Upper lobe of left lung (tissue), 6 donors: ENCODE results near the gene PLPP6. TPM values are rescaled to one million over a fixed set of nuclear protein-coding genes. Genes with fewer than 3 reads are reported as not detected.

ENCODE experiments used
- ATAC-seq, 2 donors: fragments of 200-7000 bp; cut with Tn5 transposase; one replicate each; pipeline ENCODE4 v1.9.1; 2022; ENCODE audit warnings: mild to moderate bottlenecking in 2 of 2, moderate library complexity in 2 of 2; ENCODE audit not compliant: low FRiP score in 2 of 2
- DNase-seq, 2 donors: peaks; one replicate each; pipeline ENCODE4 v3.0.0-alpha.2; 2019 to 2020
- H3K27ac ChIP-seq, 4 donors: fragments of 200-600 bp; sonication (generic); one replicate each; pipeline ENCODE4 v1.5.1; 2016 to 2019
- H3K27me3 ChIP-seq, 4 donors: fragments of 200-600 bp; sonication (generic); one replicate each; pipeline ENCODE4 v1.5.1; 2017 to 2019
- H3K36me3 ChIP-seq, 4 donors: fragments of 200-600 bp; sonication (generic); one replicate each; pipeline ENCODE4 v1.5.1; 2016 to 2019
- H3K4me1 ChIP-seq, 4 donors: fragments of 200-600 bp; sonication (generic); one replicate each; pipeline ENCODE4 v1.5.1; 2018 to 2019
- H3K4me3 ChIP-seq, 4 donors: fragments of 200-600 bp; sonication (generic); one replicate each; pipeline ENCODE4 v1.5.1; 2017 to 2019; ENCODE audit warnings: mild to moderate bottlenecking in 2 of 4, moderate library complexity in 1 of 4
- H3K9me3 ChIP-seq, 4 donors: fragments of 200-600 bp; sonication (generic); one replicate each; pipeline ENCODE4 v1.5.1; 2018 to 2019
- EP300 ChIP-seq, 4 donors: sonication (generic); formaldehyde crosslinking; IDR thresholded peaks; one replicate each; pipeline ENCODE4 v1.5.1; 2017; ENCODE audit warnings: antibody characterized with exemption in 4 of 4, control low read depth in 2 of 4
- POLR2A ChIP-seq, 4 donors: fragments of 450-650 bp; IDR thresholded peaks; one replicate each; pipeline ENCODE4 v1.5.1; 2016 to 2017; ENCODE audit warnings: antibody characterized with exemption in 4 of 4, mild to moderate bottlenecking in 2 of 4
- POLR2AphosphoS5 ChIP-seq, 2 donors: sonication (generic); formaldehyde crosslinking; IDR thresholded peaks; one replicate each; pipeline ENCODE4 v1.5.1; 2017; ENCODE audit warnings: antibody characterized with exemption in 2 of 2
- WGBS, 2 donors: methylation state at CpG; one replicate each; pipeline ENCODE4 v1.1.5; 2017 to 2018; 5-methylcytosine and 5-hydroxymethylcytosine counted together
- total RNA-seq, 6 donors: library from RNA; depleted of rRNA in 4 of 6; stranded (reverse); fragments of >200 nt in 4 of 6; gene quantifications; one replicate each; pipeline versions ENCODE4 v1.1.0 to v1.2.1, GENCODE V29; 2016 to 2021
- TF ChIP-seq, protein P1 (sequence below), 6 experiments: fragments of 450-650 bp in 4 of 6; fragments of 200-600 bp in 2 of 6; sonication (generic) in 2 of 6; IDR thresholded peaks; one replicate each; pipeline ENCODE4 v1.5.1; 2016 to 2019; ENCODE audit warnings: antibody characterized with exemption in 6 of 6
- donor health status: DM: no; HTN: no; CAD: no; lungs with moderate emphysema.
- donor health status: DM: no; HTN: yes; CAD: no; lungs with severe emphysema.

The PLPP6 gene
- total RNA-seq, 6 donors from 2014 or later: 2.1 to 7.6 (median 5.9) TPM

DNA sequence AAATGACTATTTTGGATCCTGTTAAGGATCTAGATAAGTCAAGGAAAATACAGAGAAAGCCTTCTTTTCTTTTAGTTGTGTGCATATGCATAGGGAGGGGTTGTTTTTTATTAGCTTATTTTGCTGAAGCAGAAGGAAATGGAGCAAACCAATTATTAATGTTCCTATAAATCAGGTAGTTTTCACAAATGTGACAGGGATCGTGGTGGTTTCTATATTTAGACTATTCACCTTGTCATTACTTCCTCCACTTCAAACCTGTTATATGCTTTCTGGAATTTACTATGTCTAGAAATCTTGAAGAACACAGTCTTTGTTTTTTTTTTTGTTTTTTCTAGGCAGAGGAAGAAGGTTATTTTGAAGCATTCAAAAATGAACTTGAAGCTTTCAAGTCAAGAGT lies 39.4 kb downstream of the PLPP6 start:
- WGBS, 2 donors: 30 to 42% methylated on average over 1 of the region's 1 CpG
- H3K36me3 ChIP-seq: peaks cover 9 to 85% (median 14%) of the 10 kb centered on the region in 4 donors

DNA sequence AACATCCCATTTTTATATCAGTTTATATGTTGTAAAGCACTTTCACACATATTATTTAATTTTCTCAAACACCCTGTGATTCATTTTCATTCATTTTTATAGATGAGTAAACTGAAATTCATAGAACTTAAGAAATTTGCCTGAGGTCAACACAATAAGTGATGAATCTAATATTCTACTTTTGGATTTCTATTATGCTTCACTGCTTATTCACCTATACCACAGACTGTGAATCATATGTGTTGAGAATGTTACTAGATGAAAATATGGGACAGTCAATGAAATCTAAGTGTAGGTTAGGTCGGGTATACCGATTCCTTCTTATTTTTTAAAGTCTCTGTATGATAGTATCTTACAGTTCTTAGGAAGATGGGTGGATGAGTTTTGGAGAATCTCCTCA lies 42.0 kb downstream of the PLPP6 start:
- WGBS, 2 donors: 96 to 98% methylated on average over 2 of the region's 2 CpGs
- DNase-seq (no peak), ATAC-seq (no peak)
- Histone ChIP-seq H3K36me3 (peaks cover 0 to 74% (median 2%) of the 10 kb centered on the region in 4 donors), H3K4me3 (no peak overlapping the region), H3K27me3 (no peaks in the 10 kb centered on the region), H3K4me1 (no peaks in the 10 kb centered on the region), H3K27ac (no peak overlapping the region), H3K9me3 (no peaks in the 10 kb centered on the region)
- TF ChIP-seq POLR2A (IDR thresholded peaks at IDR 0.05) (no peak), POLR2AphosphoS5 (IDR thresholded peaks at IDR 0.05) (no peak), EP300 (IDR thresholded peaks at IDR 0.05) (no peak)
- TF ChIP-seq, protein P1, sequence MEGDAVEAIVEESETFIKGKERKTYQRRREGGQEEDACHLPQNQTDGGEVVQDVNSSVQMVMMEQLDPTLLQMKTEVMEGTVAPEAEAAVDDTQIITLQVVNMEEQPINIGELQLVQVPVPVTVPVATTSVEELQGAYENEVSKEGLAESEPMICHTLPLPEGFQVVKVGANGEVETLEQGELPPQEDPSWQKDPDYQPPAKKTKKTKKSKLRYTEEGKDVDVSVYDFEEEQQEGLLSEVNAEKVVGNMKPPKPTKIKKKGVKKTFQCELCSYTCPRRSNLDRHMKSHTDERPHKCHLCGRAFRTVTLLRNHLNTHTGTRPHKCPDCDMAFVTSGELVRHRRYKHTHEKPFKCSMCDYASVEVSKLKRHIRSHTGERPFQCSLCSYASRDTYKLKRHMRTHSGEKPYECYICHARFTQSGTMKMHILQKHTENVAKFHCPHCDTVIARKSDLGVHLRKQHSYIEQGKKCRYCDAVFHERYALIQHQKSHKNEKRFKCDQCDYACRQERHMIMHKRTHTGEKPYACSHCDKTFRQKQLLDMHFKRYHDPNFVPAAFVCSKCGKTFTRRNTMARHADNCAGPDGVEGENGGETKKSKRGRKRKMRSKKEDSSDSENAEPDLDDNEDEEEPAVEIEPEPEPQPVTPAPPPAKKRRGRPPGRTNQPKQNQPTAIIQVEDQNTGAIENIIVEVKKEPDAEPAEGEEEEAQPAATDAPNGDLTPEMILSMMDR (IDR thresholded peaks at IDR 0.05): no peak

More for the DNA sequence above, 39.4 kb downstream of the PLPP6 start:
- Histone ChIP-seq H3K4me1 (no peaks in the 10 kb centered on the region), H3K4me3 (no peak overlapping the region), H3K27me3 (no peaks in the 10 kb centered on the region), H3K9me3 (no peaks in the 10 kb centered on the region), H3K27ac (no peak overlapping the region)
- ATAC-seq (no peak), DNase-seq (no peak)
- TF ChIP-seq POLR2A (IDR thresholded peaks at IDR 0.05): no peak
- TF ChIP-seq, protein P1 (IDR thresholded peaks at IDR 0.05): no peak

DNA sequence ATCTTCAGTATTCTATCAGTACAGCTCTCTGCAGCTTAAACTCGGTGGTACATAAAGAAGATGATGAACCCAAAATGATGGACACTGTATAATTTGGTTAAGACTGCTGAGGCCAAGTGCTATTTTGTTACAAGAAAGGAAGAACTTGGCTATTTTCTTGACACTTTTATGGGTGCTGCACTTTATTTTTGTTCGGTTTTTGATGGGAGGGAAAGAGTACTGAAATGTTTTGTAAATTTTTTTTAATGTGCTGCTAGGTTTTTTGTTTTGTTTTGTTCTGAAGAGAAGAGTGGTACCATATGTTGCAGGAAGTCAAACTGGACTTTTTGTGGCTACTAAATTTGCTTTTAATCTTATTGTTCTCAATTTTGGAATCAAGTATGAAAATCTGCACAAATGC lies 43.9 kb downstream of the PLPP6 start:
- Histone ChIP-seq H3K27ac (no peak overlapping the region), H3K9me3 (no peaks in the 10 kb centered on the region), H3K4me3 (no peak overlapping the region), H3K4me1 (no peaks in the 10 kb centered on the region), H3K36me3 (peaks cover 0 to 67% (median 2%) of the 10 kb centered on the region in 4 donors), H3K27me3 (no peaks in the 10 kb centered on the region)
- no peak for TF ChIP-seq EP300 (IDR thresholded peaks at IDR 0.05)
- TF ChIP-seq POLR2A (IDR thresholded peaks at IDR 0.05): no peak
- ATAC-seq (no peak), DNase-seq (no peak)
- WGBS, 2 donors: 67 to 86% methylated on average over 2 of the region's 2 CpGs

DNA sequence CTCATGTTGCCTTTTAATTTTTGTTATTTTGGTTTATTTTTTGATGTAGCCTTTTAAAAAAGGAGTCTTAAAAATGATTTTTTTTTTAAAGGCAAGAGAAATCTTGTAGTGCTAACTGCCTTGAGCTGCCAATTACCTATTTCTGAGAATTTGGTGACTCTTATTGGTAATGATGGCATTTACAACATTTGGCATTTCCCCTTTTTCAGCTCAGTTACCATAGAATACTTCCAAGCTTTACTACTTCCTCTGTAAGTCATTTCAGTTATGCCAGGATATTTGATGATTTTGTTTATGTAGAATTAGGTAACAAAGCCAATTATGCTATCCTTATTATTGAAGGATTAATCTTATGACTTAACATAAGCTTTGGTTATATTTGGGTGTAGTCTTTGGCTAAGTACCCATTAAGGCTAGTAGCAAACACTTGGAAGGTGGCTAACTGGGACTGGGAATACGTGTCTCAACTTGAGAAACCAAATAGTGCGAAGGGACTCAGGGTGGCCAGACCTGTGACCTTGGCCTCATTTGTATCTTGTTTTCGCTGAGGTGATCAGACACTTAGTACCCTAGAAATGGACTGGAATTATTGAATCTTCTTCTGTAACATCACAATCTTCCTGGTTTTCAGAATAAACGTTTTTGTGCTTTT lies 45.0 kb downstream of the PLPP6 start:
- WGBS, 2 donors: 67 to 87% methylated on average over 4 of the region's 4 CpGs
- TF ChIP-seq POLR2AphosphoS5 (IDR thresholded peaks at IDR 0.05) (no peak), POLR2A (IDR thresholded peaks at IDR 0.05) (no peak), EP300 (IDR thresholded peaks at IDR 0.05) (no peak)
- TF ChIP-seq, protein P1 (IDR thresholded peaks at IDR 0.05): no peak
- ATAC-seq (no peak), DNase-seq (no peak)
- H3K36me3 ChIP-seq: peaks cover 0 to 66% (median 2%) of the 10 kb centered on the region in 4 donors
- H3K4me3 ChIP-seq: no peak overlapping the region
- H3K9me3 ChIP-seq: no peaks in the 10 kb centered on the region
- H3K27me3 ChIP-seq: no peaks in the 10 kb centered on the region
- no peaks in the 10 kb centered on the region for H3K4me1 ChIP-seq
- no peak overlapping the region for H3K27ac ChIP-seq

DNA sequence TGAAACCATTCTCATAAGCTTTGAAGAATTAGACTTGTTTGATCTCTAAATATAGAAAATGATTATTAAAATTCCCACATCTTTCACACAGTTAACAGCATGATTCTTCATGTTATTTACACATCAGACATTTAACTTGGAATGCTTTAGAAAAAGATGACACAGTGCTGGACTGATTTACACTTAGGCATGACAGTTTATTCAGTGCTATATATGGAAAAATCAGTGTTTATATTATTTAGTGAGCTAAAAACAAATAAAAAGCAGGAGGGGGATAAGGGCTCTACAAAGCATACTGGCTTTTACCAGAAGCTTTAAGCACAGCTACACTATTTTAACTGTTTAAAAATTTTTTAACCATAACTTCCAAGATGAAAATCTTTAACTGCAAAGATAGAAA lies 47.3 kb downstream of the PLPP6 start:
- ATAC-seq (no peak), DNase-seq (no peak)
- Histone ChIP-seq H3K9me3 (no peaks in the 10 kb centered on the region), H3K4me1 (no peaks in the 10 kb centered on the region), H3K4me3 (no peak overlapping the region), H3K27me3 (no peaks in the 10 kb centered on the region), H3K36me3 (peaks cover 0 to 63% (median 2%) of the 10 kb centered on the region in 4 donors), H3K27ac (no peak overlapping the region)
- TF ChIP-seq, protein P1 (IDR thresholded peaks at IDR 0.05): no peak
- TF ChIP-seq POLR2AphosphoS5 (IDR thresholded peaks at IDR 0.05) (no peak), EP300 (IDR thresholded peaks at IDR 0.05) (no peak), POLR2A (IDR thresholded peaks at IDR 0.05) (no peak)
